Ishikawa (cell line): ENCODE measurements around the gene PRR20G.

Experiments
- CEBPB ChIP-seq: IDR thresholded peaks from 2 replicates; pipeline ENCODE4 v1.6.1; 2012
- CREB1 ChIP-seq: IDR thresholded peaks from 2 replicates; pipeline ENCODE4 v1.6.1; 2012; ENCODE audit warnings: low read depth
- EGR1 ChIP-seq: IDR thresholded peaks from 2 replicates; pipeline ENCODE4 v1.6.1; 2012
- FOXM1 ChIP-seq: IDR thresholded peaks from 2 replicates; pipeline ENCODE4 v1.6.1; 2012; ENCODE audit warnings: low read depth, borderline replicate concordance
- MAX ChIP-seq: IDR thresholded peaks from 2 replicates; pipeline ENCODE4 v1.6.1; 2012
- REST ChIP-seq: IDR thresholded peaks from 2 replicates; pipeline ENCODE4 v1.6.1; 2012; ENCODE audit warnings: low read depth, mild to moderate bottlenecking
- TAF1 ChIP-seq: IDR thresholded peaks from 2 replicates; pipeline ENCODE4 v1.6.1; 2012; ENCODE audit warnings: low read depth, mild to moderate bottlenecking
- USF1 ChIP-seq: IDR thresholded peaks from 2 replicates; pipeline ENCODE4 v1.6.1; 2012
- YY1 ChIP-seq: IDR thresholded peaks from 2 replicates; pipeline ENCODE4 v1.6.1; 2012; ENCODE audit warnings: low read depth

GRCh38 chr3:127260416-127260815, 27.4 kb downstream of the PRR20G start:
- no peak for TF ChIP-seq FOXM1
- no peak for TF ChIP-seq EGR1
- no peak for TF ChIP-seq CEBPB
- TF ChIP-seq REST, result no peak
- no peak for TF ChIP-seq CREB1
- no peak for TF ChIP-seq USF1
- TF ChIP-seq MAX, result no peak
- TF ChIP-seq YY1, result no peak
- TF ChIP-seq TAF1, result no peak
